IMR-90 (cell line): ENCODE results near the gene ADAMTS14. TPM values are rescaled to one million over a fixed set of nuclear protein-coding genes. Genes with fewer than 3 reads are reported as not detected.

Source experiments
- ATAC-seq: fragments of 200-7000 bp; cut with Tn5 transposase; 2 replicates; pipeline ENCODE4 v1.9.1; 2020; ENCODE audit warnings: low read depth, mild to moderate bottlenecking, moderate library complexity
- BruUV-seq: library from RNA; stranded (reverse); fragments of 400-500 nt; replicated peaks from 2 replicates; lab custom pipeline; 2021; lab: Mats Ljungman, UMichigan
- CTCF ChIA-PET: fragments of 300-600 bp; formaldehyde crosslinking; extraction: SDS; loops from one replicate; lab custom pipeline; 2021; ENCODE audit warnings: antibody characterized with exemption; lab: Yijun Ruan, JAX
- POLR2A ChIA-PET: fragments of 300-600 bp; sonication (Branson Sonifier 250); formaldehyde crosslinking; loops from one replicate; lab custom pipeline; 2022; ENCODE audit warnings: antibody characterized with exemption; ENCODE audit not compliant: unreplicated experiment; lab: Charles Lee
- DNase-seq: peaks from one replicate; pipeline ENCODE4 v3.0.0; 2013
- H2AFZ ChIP-seq: replicated peaks from 2 replicates; pipeline ENCODE3; 2013; ENCODE audit warnings: low read length, mild to moderate bottlenecking; ENCODE audit not compliant: poor library complexity
- H2AK5ac ChIP-seq: 2 replicates; pipeline ENCODE4 v1.6.1; 2013; ENCODE audit warnings: low read depth, low read length, inconsistent platforms
- H2AK9ac ChIP-seq: replicated peaks from 2 replicates; pipeline ENCODE3; 2013; ENCODE audit warnings: mild to moderate bottlenecking, low read depth, low read length, moderate library complexity; ENCODE audit not compliant: poor library complexity
- H2BK120ac ChIP-seq: 2 replicates; pipeline ENCODE4 v1.6.1; 2013; ENCODE audit warnings: low read depth, low read length, inconsistent platforms
- H2BK15ac ChIP-seq: 3 replicates; pipeline ENCODE4 v1.6.1; 2013; ENCODE audit warnings: low read depth, low read length, inconsistent platforms
- H2BK20ac ChIP-seq: 2 replicates; pipeline ENCODE4 v1.6.1; 2013; ENCODE audit warnings: low read depth, mild to moderate bottlenecking, inconsistent platforms, low read length, moderate library complexity
- H2BK5ac ChIP-seq: 2 replicates; pipeline ENCODE4 v1.6.1; 2013; ENCODE audit warnings: mild to moderate bottlenecking, low read depth, low read length, inconsistent platforms; ENCODE audit not compliant: poor library complexity, severe bottlenecking
- H3K14ac ChIP-seq: replicated peaks from 2 replicates; pipeline ENCODE4 v1.6.1; 2013; ENCODE audit warnings: low read depth, low read length, inconsistent platforms
- H3K18ac ChIP-seq: 2 replicates; pipeline ENCODE4 v1.6.1; 2013; ENCODE audit warnings: low read depth, low read length, control low read depth
- H3K23ac ChIP-seq: 2 replicates; pipeline ENCODE4 v1.6.1; 2013; ENCODE audit warnings: low read depth, low read length, inconsistent platforms
- H3K27ac ChIP-seq: 2 replicates; pipeline ENCODE4 v1.5.1; 2013; ENCODE audit warnings: mild to moderate bottlenecking, control low read depth, low read length; ENCODE audit not compliant: insufficient read depth
- H3K27me3 ChIP-seq: 2 replicates; pipeline ENCODE4 v1.6.1; 2013; ENCODE audit warnings: low read length; ENCODE audit not compliant: control insufficient read depth, insufficient read depth
- H3K36me3 ChIP-seq: 2 replicates; pipeline ENCODE4 v1.6.1; 2013; ENCODE audit warnings: low read length, mixed read lengths; ENCODE audit not compliant: control insufficient read depth, insufficient read depth
- H3K4ac ChIP-seq: 2 replicates; pipeline ENCODE4 v1.6.1; 2013; ENCODE audit warnings: low read depth, low read length, inconsistent platforms
- H3K4me1 ChIP-seq: 2 replicates; pipeline ENCODE4 v1.6.1; 2013; ENCODE audit warnings: low read length, mixed read lengths; ENCODE audit not compliant: control insufficient read depth, insufficient read depth
- H3K4me2 ChIP-seq: 2 replicates; pipeline ENCODE4 v1.6.1; 2013; ENCODE audit warnings: low read depth, mild to moderate bottlenecking, control low read depth, low read length, moderate library complexity
- H3K4me3 ChIP-seq: 2 replicates; pipeline ENCODE4 v1.5.1; 2013; ENCODE audit warnings: low read depth, mild to moderate bottlenecking, control low read depth, low read length, moderate library complexity; ENCODE audit not compliant: insufficient read depth
- H3K56ac ChIP-seq: 2 replicates; pipeline ENCODE4 v1.6.1; 2013; ENCODE audit warnings: low read length, inconsistent platforms; ENCODE audit not compliant: insufficient read depth; ENCODE audit errors: extremely low read depth
- H3K79me1 ChIP-seq, 2 experiments: 2 replicates each; pipeline ENCODE4 v1.6.1; 2013; ENCODE audit warnings: low read length in 2 of 2, inconsistent platforms in 1 of 2, low read depth in 1 of 2
- H3K9ac ChIP-seq: 2 replicates; pipeline ENCODE4 v1.6.1; 2013; ENCODE audit warnings: low read depth, low read length, control low read depth
- H3K9me1 ChIP-seq: 2 replicates; pipeline ENCODE4 v1.6.1; 2013; ENCODE audit warnings: low read length, inconsistent platforms; ENCODE audit not compliant: insufficient read depth
- H3K9me3 ChIP-seq: 2 replicates; pipeline ENCODE4 v1.6.1; 2013; ENCODE audit warnings: low read length; ENCODE audit not compliant: control insufficient read depth, insufficient read depth
- H4K20me1 ChIP-seq: 2 replicates; pipeline ENCODE4 v1.6.1; 2013; ENCODE audit warnings: low read length, inconsistent platforms; ENCODE audit not compliant: insufficient read depth
- H4K5ac ChIP-seq: 2 replicates; pipeline ENCODE4 v1.6.1; 2013; ENCODE audit warnings: mild to moderate bottlenecking, low read depth, low read length, control low read depth
- H4K8ac ChIP-seq, 2 experiments: 2 replicates each; pipeline ENCODE4 v1.6.1; 2013; ENCODE audit warnings: low read depth in 2 of 2, low read length in 2 of 2, control low read depth in 1 of 2, inconsistent platforms in 1 of 2
- H4K91ac ChIP-seq: 2 replicates; pipeline ENCODE4 v1.6.1; 2013; ENCODE audit warnings: low read depth, low read length, inconsistent platforms; ENCODE audit not compliant: insufficient read depth
- BHLHE40 ChIP-seq: fragments of 150-350 bp; IDR thresholded peaks from 2 replicates; pipeline ENCODE4 v1.6.1; 2016; ENCODE audit warnings: mild to moderate bottlenecking, low read depth, low read length
- CHD1 ChIP-seq: IDR thresholded peaks from 2 replicates; pipeline ENCODE4 v1.6.1; 2012; ENCODE audit warnings: low read depth, low read length, improper control_type of control experiment
- CTCF ChIP-seq: conservative IDR thresholded peaks from 2 replicates; pipeline ENCODE4 v1.5.1; 2012; ENCODE audit warnings: mild to moderate bottlenecking, low read depth, low read length, improper control_type of control experiment
- ELK1 ChIP-seq: fragments of 150-350 bp; IDR thresholded peaks from 2 replicates; pipeline ENCODE4 v1.6.1; 2016; ENCODE audit warnings: low read depth, mild to moderate bottlenecking, low read length, moderate library complexity, borderline replicate concordance
- FOS ChIP-seq: fragments of 150-350 bp; IDR thresholded peaks from 2 replicates; pipeline ENCODE4 v1.6.1; 2016; ENCODE audit warnings: low read depth, low read length
- MAFK ChIP-seq: IDR thresholded peaks from 2 replicates; pipeline ENCODE4 v1.6.1; 2012; ENCODE audit warnings: low read depth, low read length, improper control_type of control experiment
- MAZ ChIP-seq: IDR thresholded peaks from 2 replicates; pipeline ENCODE4 v1.6.1; 2012; ENCODE audit warnings: low read depth, mild to moderate bottlenecking, low read length, improper control_type of control experiment, moderate library complexity, borderline replicate concordance
- POLR2A ChIP-seq: IDR thresholded peaks from 2 replicates; pipeline ENCODE4 v1.6.1; 2012; ENCODE audit warnings: mild to moderate bottlenecking, low read depth, low read length
- RAD21 ChIP-seq: IDR thresholded peaks from 2 replicates; pipeline ENCODE4 v1.6.1; 2012; ENCODE audit warnings: low read length, improper control_type of control experiment
- RCOR1 ChIP-seq: IDR thresholded peaks from 2 replicates; pipeline ENCODE4 v1.6.1; 2012; ENCODE audit warnings: mild to moderate bottlenecking, low read length, improper control_type of control experiment; ENCODE audit not compliant: insufficient replicate concordance
- RFX5 ChIP-seq: IDR thresholded peaks from 2 replicates; pipeline ENCODE4 v1.8.0; 2012; ENCODE audit warnings: low read depth, mild to moderate bottlenecking, low read length, moderate library complexity
- SMC3 ChIP-seq: fragments of 150-350 bp; IDR thresholded peaks from 2 replicates; pipeline ENCODE4 v1.6.1; 2016; ENCODE audit warnings: low read depth, mild to moderate bottlenecking, antibody characterized with exemption, low read length, moderate library complexity
- USF2 ChIP-seq: fragments of 150-350 bp; IDR thresholded peaks from 2 replicates; pipeline ENCODE4 v1.6.1; 2017; ENCODE audit warnings: mild to moderate bottlenecking, antibody characterized with exemption, low read length, low read depth
- WGBS, 2 experiments: methylation state at CpG; one replicate each; pipeline versions ENCODE4 v1.1.5 to v1.1.7; 2013; ENCODE audit warnings: missing lambda C conversion rate in 2 of 2; ENCODE audit not compliant: insufficient read length in 1 of 2; ENCODE audit errors: extremely low coverage in 2 of 2; 5-methylcytosine and 5-hydroxymethylcytosine counted together
- dilution Hi-C: fragments of 300-500 bp; cut with HindIII; formaldehyde crosslinking; loops from one replicate; pipeline ENCODE4 v1.14.3; 2018; ENCODE audit warnings: low sequenced_read_pairs; ENCODE audit not compliant: unreplicated experiment
- in situ Hi-C: fragments of 300-500 bp; cut with MboI; formaldehyde crosslinking; loops from 3 replicates; pipeline ENCODE4 v1.14.3; 2019; ENCODE audit warnings: low sequenced_read_pairs, inconsistent platforms, mixed read lengths
- intact Hi-C: fragments of 100-400 bp; cut with micrococcal nuclease; formaldehyde crosslinking; loops from 2 replicates; pipeline ENCODE4 v1.10.0; 2022
- polyA plus RNA-seq, 3 experiments: library from polyadenylated mRNA; depleted of rRNA; stranded (reverse); fragments of >200 nt; gene quantifications; 2 replicates each; pipeline ENCODE4 v1.2.3, GENCODE V29; 2012; ENCODE audit warnings: low replicate concordance in 1 of 3
- total RNA-seq: library from RNA; depleted of rRNA; stranded (reverse); fragments of >200 nt; gene quantifications from 2 replicates; pipeline ENCODE4 v1.2.3, GENCODE V29; 2012

Gene ADAMTS14
- total and polyA plus RNA-seq, 2 of the 4 experiments (the other 2 are of a cell fraction): under 0.01 to 0.31 TPM

DNA sequence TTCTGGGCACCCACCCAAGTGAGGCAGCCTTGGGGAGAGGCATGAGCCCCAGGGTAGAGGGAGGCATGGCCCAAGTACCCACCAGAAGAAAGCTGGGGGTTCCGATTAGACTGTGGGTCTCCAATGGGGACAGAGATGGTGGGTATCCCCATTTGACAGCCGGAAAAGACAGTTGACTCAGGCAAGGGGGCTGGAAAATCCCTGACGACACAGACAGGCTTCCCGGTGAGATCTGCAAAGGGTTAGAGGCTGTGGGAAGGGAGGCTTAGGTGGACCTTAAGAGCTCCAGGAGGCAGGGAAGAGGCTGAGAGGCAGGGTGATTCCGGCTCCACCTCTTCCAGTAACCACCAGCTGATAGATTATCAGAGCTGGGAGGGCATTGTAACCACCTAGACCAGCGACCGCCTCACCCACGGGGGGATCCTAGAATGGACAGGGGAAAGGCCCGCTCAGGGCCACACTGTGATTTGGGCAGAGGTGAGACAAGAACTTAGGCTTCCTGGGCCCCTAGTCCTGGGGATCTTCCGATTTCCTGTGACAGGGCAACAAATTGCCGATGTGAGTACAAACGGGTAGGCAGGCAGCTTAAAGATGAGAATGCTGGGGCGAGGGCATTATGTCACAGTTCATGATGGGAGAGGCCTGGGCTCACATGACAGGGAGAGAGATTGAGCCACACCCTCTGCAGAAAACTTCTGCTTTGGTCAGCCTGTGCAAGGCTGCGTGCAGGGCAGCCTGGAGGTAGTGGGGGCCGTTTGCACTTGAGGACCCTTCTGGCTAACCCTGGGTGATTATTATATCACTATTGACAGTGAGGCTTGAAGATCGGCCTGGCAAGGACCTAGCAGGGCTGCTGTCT, 107.4 kb downstream of the ADAMTS14 start:
- no peak overlapping the region for H3K27ac ChIP-seq
- intact Hi-C loops: no loop called here
- no peak overlapping the region for H3K14ac ChIP-seq
- no peak overlapping the region for H3K4ac ChIP-seq
- TF ChIP-seq CHD1 (no peak), RCOR1 (no peak), BHLHE40 (no peak), ELK1 (no peak), USF2 (no peak), CTCF (no peak), MAFK (no peak), SMC3 (no peak), RFX5 (no peak), FOS (no peak), POLR2A (no peak), MAZ (no peak), RAD21 (no peak)
- no peak overlapping the region for H2AK5ac ChIP-seq
- dilution Hi-C loops: no loop called here
- no peaks in the 10 kb centered on the region for H3K79me1 ChIP-seq
- H3K18ac ChIP-seq: no peak overlapping the region
- no peak overlapping the region for H4K8ac ChIP-seq
- no peaks in the 10 kb centered on the region for H4K20me1 ChIP-seq
- no peak overlapping the region for H2AK9ac ChIP-seq
- H3K27me3 ChIP-seq: peaks cover 55% of the 10 kb centered on the region
- H2BK15ac ChIP-seq: no peak overlapping the region
- H2BK5ac ChIP-seq: no peak overlapping the region
- in situ Hi-C loops: no loop called here
- H4K5ac ChIP-seq: no peak overlapping the region
- H2BK20ac ChIP-seq: no peak overlapping the region
- no peak overlapping the region for H3K9ac ChIP-seq
- no peak overlapping the region for H2AFZ ChIP-seq
- no peak for ATAC-seq
- BruUV-seq: no TSS peak
- H3K4me2 ChIP-seq: no peak overlapping the region
- ChIA-PET CTCF (no interaction called here), POLR2A (no interaction called here)
- no peak overlapping the region for H4K91ac ChIP-seq
- H3K36me3 ChIP-seq: no peaks in the 10 kb centered on the region
- no peak overlapping the region for H3K23ac ChIP-seq
- H3K4me1 ChIP-seq: no peaks in the 10 kb centered on the region
- 78% methylated on average over 9 of the region's 16 CpGs; no CpG with 5 or more reads in 1 of the 2 experiments for WGBS, 2 experiments
- H3K9me3 ChIP-seq: no peaks in the 10 kb centered on the region
- DNase-seq: no peak
- H3K56ac ChIP-seq: no peak overlapping the region
- no peak overlapping the region for H3K4me3 ChIP-seq
- H2BK120ac ChIP-seq: no peak overlapping the region
- no peaks in the 10 kb centered on the region for H3K9me1 ChIP-seq
